BLaER1 treated with 17β-estradiol and CSF1 and Interleukin-3, amounts not matched to agents 10 nM and 100 nM (cell line): ENCODE data around the gene NPTN.

Experiments used
- H3K27ac ChIP-seq, 11 experiments: shearing (Covaris generic); formaldehyde crosslinking; 2 replicates each; pipeline ENCODE4 v1.8.1; 2022
- H3K27me3 ChIP-seq, 11 experiments: shearing (Covaris generic); formaldehyde crosslinking; 2 replicates each; pipeline ENCODE4 v1.8.1; 2022
- H3K36me3 ChIP-seq, 11 experiments: shearing (Covaris generic); formaldehyde crosslinking; 2 replicates each; pipeline ENCODE4 v1.8.1; 2022
- H3K4me1 ChIP-seq, 10 experiments: shearing (Covaris generic); formaldehyde crosslinking; 2 replicates each; pipeline ENCODE4 v1.8.1; 2022
- H3K4me2 ChIP-seq, 11 experiments: shearing (Covaris generic); formaldehyde crosslinking; 2 replicates each; pipeline ENCODE4 v1.8.1; 2022
- H3K4me3 ChIP-seq, 10 experiments: shearing (Covaris generic); formaldehyde crosslinking; 2 replicates each; pipeline ENCODE4 v1.8.1; 2022
- H3K9ac ChIP-seq, 11 experiments: shearing (Covaris generic); formaldehyde crosslinking; 2 replicates each; pipeline ENCODE4 v1.8.1; 2022
- H3K9me3 ChIP-seq, 11 experiments: shearing (Covaris generic); formaldehyde crosslinking; replicated peaks in 1 of 11; 2 replicates each; pipeline ENCODE4 v1.8.1; 2022
- H4K20me1 ChIP-seq, 11 experiments: shearing (Covaris generic); formaldehyde crosslinking; 2 replicates each; pipeline ENCODE4 v1.8.1; 2022
- Cebpa-rat ChIP-seq, 11 experiments: shearing (Covaris generic); IDR thresholded peaks; 2 replicates each; pipeline ENCODE4 v1.8.1; 2022

The NPTN gene

DNA sequence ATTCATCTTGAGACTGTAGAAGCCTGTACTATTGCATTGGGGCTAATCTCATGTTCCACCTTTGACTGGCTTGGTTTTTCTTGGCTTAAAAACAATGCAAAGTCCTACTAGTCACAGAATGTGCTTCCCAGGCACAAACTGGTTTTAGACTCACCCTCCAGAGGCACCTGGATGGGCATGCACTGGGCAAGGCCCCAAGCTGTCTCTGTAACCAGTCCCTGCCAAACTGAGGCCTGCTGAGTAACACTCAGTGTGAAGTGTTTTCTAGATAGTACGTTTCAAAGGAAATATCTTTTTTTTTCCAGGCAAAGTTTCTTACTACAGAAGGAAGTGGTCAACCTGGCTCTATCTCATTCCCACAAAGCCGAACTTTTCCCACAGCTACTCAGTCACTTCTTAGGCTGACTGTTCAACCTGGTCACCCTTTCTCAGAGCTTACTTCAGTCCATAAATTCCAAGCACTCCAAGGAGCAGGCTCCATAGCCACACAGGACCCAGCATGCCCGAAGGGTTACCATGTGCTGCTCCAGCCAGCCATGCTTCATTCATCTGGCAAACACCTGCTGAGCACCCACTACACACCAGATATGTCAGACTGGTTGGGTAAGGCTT, 57.4 kb downstream of the NPTN start:
- no peak overlapping the region for H3K9ac ChIP-seq
- H3K36me3 ChIP-seq, result peaks cover 95 to 97% (median 96%) of the 10 kb centered on the region in 11 experiments
- H3K27me3 ChIP-seq, result no peaks in the 10 kb centered on the region
- no peak for TF ChIP-seq Cebpa-rat (IDR thresholded peaks at IDR 0.05)
- no peak overlapping the region for H3K4me3 ChIP-seq
- peaks cover 0 to 94% (median 17%) of the 10 kb centered on the region in 11 experiments; a peak in 13 of 22 replicates for H4K20me1 ChIP-seq
- H3K27ac ChIP-seq, result no peak overlapping the region
- H3K4me1 ChIP-seq, result peaks cover 0 to 14% (median 7%) of the 10 kb centered on the region in 10 experiments; a peak in 10 of 20 replicates
- no peak overlapping the region for H3K4me2 ChIP-seq
- no peaks in the 10 kb centered on the region for H3K9me3 ChIP-seq

DNA sequence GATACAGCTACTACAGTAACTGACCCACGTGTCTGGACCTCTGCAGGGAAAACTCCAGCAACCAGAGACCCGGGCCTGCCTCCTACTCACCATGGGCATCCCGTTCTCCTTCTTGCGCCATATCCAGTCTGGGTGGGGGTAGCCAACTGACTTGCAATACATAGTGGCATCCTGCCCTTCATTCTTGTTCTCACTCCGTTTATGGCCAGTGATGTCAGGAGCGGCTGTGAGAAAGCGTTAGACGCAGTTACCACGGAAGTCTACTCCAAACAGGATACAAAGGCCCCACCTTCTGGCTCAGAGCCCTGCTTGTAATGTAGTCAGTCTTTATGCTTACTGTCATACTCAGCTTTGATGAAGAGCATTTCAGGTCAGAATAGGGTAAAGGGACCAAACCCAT, 59.6 kb downstream of the NPTN start:
- no peaks in the 10 kb centered on the region for H3K27me3 ChIP-seq
- no peaks in the 10 kb centered on the region for H3K9me3 ChIP-seq
- TF ChIP-seq Cebpa-rat (IDR thresholded peaks at IDR 0.05), result 0 out of 22 replicates have a peak, but pooled peaks of 1 of the 11 experiments have one; percentile 8
- H3K27ac ChIP-seq, result no peak overlapping the region
- peaks cover 0 to 98% (median 17%) of the 10 kb centered on the region in 11 experiments; a peak in 14 of 22 replicates for H4K20me1 ChIP-seq
- H3K9ac ChIP-seq, result no peak overlapping the region
- peaks cover 99 to 100% (median 100%) of the 10 kb centered on the region in 11 experiments for H3K36me3 ChIP-seq
- no peak overlapping the region for H3K4me3 ChIP-seq
- peaks cover 0 to 17% (median 8%) of the 10 kb centered on the region in 10 experiments; a peak in 10 of 20 replicates for H3K4me1 ChIP-seq
- no peak overlapping the region for H3K4me2 ChIP-seq

DNA sequence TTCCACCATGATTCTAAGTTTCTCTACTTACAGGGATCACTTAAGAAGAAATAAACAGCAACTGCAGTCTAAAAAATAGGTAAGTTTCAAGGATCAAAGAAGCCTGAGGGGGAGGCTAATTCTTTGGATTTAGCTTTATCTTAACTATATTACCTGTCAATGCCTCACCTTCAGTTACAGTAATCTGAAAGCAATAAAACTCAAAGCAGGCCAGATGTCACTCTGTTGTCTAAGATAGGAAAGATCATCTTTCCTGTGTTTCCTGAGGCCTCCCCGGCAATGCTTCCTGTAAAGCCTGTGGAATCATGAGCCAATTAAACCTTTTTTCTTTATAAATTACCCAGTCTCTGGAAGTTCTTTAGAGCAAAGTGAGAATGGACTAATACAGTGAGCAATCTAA, 60.2 kb downstream of the NPTN start:
- Histone ChIP-seq H3K9me3 (no peaks in the 10 kb centered on the region), H3K4me3 (no peak overlapping the region), H4K20me1 (peaks cover 0 to 98% (median 18%) of the 10 kb centered on the region in 11 experiments; a peak in 14 of 22 replicates), H3K9ac (no peak overlapping the region), H3K36me3 (peaks cover 99 to 100% (median 100%) of the 10 kb centered on the region in 11 experiments), H3K4me2 (no peak overlapping the region), H3K4me1 (peaks cover 0 to 17% (median 8%) of the 10 kb centered on the region in 10 experiments; a peak in 10 of 20 replicates), H3K27me3 (no peaks in the 10 kb centered on the region), H3K27ac (no peak overlapping the region)
- no peak for TF ChIP-seq Cebpa-rat (IDR thresholded peaks at IDR 0.05)

DNA sequence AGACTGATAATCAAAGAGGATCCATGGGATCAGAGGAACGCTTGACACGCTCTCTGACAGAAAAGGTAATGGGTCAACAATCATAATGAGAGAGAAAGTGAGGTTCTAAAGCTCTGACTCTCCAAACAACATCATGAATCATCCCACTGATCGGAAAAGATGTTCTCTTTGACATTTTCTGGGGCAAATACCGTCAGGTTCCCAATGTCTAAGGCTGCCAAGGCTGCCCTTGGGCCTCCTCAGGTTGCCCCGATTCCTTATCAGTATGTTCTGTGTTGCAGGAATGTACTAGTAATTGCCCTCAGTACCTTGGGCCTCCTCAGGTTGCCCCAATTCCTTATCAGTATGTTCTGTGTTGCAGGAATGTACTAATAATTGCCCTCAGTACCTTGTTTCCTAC, 60.9 kb downstream of the NPTN start:
- no peak overlapping the region for H3K27ac ChIP-seq
- no peak overlapping the region for H3K4me3 ChIP-seq
- H4K20me1 ChIP-seq, result peaks cover 0 to 98% (median 18%) of the 10 kb centered on the region in 11 experiments; a peak in 14 of 22 replicates
- H3K27me3 ChIP-seq, result no peaks in the 10 kb centered on the region
- H3K9ac ChIP-seq, result no peak overlapping the region
- H3K4me2 ChIP-seq, result no peak overlapping the region
- no peaks in the 10 kb centered on the region for H3K9me3 ChIP-seq
- H3K4me1 ChIP-seq, result peaks cover 0 to 17% (median 8%) of the 10 kb centered on the region in 10 experiments; a peak in 10 of 20 replicates
- no peak for TF ChIP-seq Cebpa-rat (IDR thresholded peaks at IDR 0.05)
- peaks cover 99 to 100% (median 100%) of the 10 kb centered on the region in 11 experiments for H3K36me3 ChIP-seq

DNA sequence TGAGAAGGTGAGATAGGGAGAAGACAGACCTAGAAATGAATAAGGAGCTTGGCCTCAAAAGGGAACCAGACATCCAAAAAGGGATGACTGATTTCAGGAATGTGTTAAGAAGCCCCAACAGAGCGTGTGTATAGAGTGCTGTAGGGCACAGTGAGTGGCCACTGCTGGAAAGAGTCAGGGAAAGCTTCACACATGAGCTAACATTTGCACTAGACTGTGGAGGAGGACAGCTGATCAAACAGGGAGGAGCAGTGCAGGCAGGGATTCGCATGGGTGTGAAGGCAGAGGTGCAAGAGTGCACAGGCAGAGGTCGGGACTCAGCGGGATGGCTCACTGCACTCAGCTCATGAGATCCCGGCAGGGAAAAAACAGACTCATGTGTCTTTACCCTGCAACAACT, 61.8 kb downstream of the NPTN start:
- H3K36me3 ChIP-seq, result peaks cover 94 to 100% (median 100%) of the 10 kb centered on the region in 11 experiments
- no peaks in the 10 kb centered on the region for H3K9me3 ChIP-seq

DNA sequence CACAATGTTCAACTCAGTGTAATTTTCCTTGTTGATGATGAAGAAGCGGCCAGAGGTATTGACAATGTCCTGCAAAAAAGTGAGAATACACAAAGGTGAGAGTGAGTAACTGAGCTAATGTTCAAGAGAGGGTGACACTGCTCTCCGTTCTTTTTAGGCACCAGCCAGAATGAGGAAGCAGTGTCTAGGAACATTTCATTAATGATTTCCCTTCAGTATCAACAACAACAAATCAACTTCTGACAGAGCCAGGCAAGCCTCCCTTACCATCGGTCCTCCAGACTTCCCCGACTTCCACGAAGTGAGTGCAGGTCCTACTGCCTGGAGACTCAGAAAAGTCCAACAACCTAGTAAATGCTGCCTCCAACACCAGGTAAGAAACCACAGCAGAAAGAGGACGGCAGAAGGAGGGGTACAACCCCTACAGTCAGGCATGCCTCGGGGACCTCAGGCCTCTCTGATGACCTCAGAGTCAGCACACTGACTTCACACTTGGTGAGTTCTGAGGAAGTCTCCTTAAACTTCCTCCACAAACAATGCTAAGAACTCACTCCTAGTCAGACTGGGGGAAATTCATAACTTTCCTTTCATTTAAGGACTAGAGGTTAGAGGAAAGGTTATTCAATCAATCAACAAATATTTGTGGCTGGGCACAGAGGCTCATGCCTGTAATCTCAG, 62.7 kb downstream of the NPTN start:
- Histone ChIP-seq H3K9me3 (no peaks in the 10 kb centered on the region), H4K20me1 (peaks cover 0 to 100% (median 26%) of the 10 kb centered on the region in 11 experiments; a peak in 18 of 22 replicates), H3K36me3 (peaks cover 85 to 100% (median 100%) of the 10 kb centered on the region in 11 experiments), H3K4me1 (peaks cover 0 to 30% (median 8%) of the 10 kb centered on the region in 10 experiments; a peak in 10 of 20 replicates), H3K9ac (peak overlapping the region in 1 of 11 experiments; percentile 13; a peak in 2 of 22 replicates), H3K4me2 (peak overlapping the region in 2 of 11 experiments; percentile 36 to 51; a peak in 3 of 22 replicates), H3K4me3 (no peak overlapping the region), H3K27ac (peak overlapping the region in 2 of 11 experiments; percentile 3 to 15; a peak in 1 of 22 replicates), H3K27me3 (no peaks in the 10 kb centered on the region)
- no peak for TF ChIP-seq Cebpa-rat (IDR thresholded peaks at IDR 0.05)

More for the DNA sequence above, 61.8 kb downstream of the NPTN start:
- Histone ChIP-seq H3K4me1 (peaks cover 0 to 21% (median 8%) of the 10 kb centered on the region in 10 experiments; a peak in 10 of 20 replicates), H4K20me1 (peaks cover 0 to 100% (median 18%) of the 10 kb centered on the region in 11 experiments; a peak in 15 of 22 replicates), H3K27ac (no peak overlapping the region), H3K4me2 (peak overlapping the region in 2 of 11 experiments; percentile 36 to 51; a peak in 4 of 22 replicates), H3K4me3 (no peak overlapping the region), H3K27me3 (no peaks in the 10 kb centered on the region), H3K9ac (peak overlapping the region in 1 of 11 experiments; percentile 8; a peak in 1 of 22 replicates)
- no peak for TF ChIP-seq Cebpa-rat (IDR thresholded peaks at IDR 0.05)

DNA sequence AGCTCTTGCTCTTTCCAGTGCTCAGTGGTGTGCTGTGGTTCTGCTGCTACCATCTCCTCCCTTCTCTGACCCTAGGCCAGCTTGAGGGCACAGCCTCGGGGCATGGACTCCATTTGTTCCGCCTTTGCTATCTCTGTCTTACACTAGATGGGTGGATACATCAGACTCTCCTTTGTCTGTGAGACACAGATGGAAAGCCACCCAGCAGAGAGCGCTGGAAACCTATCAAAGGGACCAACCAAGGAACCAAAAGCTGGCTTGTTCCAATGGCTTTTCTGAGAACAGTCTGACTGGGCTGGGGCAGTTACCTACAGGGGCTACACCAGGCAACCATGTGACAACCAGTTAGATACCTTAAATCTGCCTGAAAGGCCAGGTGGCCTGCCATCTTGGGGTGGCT, 63.8 kb downstream of the NPTN start:
- no peaks in the 10 kb centered on the region for H3K9me3 ChIP-seq
- TF ChIP-seq Cebpa-rat (IDR thresholded peaks at IDR 0.05), result no peak
- no peak overlapping the region for H3K4me2 ChIP-seq
- peaks cover 7 to 100% (median 38%) of the 10 kb centered on the region in 11 experiments; a peak in 20 of 22 replicates for H4K20me1 ChIP-seq
- no peak overlapping the region for H3K9ac ChIP-seq
- H3K27ac ChIP-seq, result no peak overlapping the region
- H3K4me3 ChIP-seq, result no peak overlapping the region
- peaks cover 4 to 41% (median 15%) of the 10 kb centered on the region in 10 experiments; a peak in 18 of 20 replicates for H3K4me1 ChIP-seq
- peaks cover 82 to 100% (median 98%) of the 10 kb centered on the region in 11 experiments for H3K36me3 ChIP-seq
- no peaks in the 10 kb centered on the region for H3K27me3 ChIP-seq

DNA sequence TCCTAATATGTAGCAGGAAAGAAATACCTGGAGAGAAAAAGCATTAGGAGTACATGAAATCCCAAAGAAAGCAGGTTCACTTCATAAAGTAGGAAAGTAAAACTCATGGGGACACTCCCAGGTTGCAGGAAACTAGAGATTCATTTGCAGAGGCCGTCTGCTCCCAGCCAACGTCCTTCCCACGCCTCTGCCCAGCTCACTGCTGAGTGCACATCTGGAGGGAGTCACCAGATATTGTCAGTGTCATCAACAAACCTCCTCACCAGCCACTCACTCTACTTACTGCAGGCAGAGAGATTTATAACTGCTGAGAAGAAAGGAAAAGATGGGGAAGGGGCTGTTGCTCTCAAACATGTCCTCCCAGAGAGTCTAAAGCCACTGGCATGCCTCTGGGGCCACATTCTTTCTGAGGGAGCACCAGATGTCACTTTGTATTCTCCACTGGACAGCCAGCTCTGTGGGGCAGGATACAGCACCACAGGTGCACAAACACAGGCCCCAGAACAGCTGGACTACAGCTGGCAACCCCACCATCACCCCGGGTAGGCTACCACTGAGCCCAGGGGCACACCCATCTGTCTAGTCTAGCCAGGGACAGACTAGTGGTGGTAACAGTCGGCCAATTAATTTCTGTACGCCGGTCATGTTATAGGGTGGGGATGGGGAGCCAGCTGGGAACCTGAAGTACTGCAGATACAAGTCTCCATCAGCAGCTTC, 64.5 kb downstream of the NPTN start:
- H3K9ac ChIP-seq, result no peak overlapping the region
- H3K4me3 ChIP-seq, result no peak overlapping the region
- no peak overlapping the region for H3K27ac ChIP-seq
- H3K4me2 ChIP-seq, result no peak overlapping the region
- peaks cover 82 to 99% (median 97%) of the 10 kb centered on the region in 11 experiments for H3K36me3 ChIP-seq
- TF ChIP-seq Cebpa-rat (IDR thresholded peaks at IDR 0.05), result no peak
- H3K4me1 ChIP-seq, result peaks cover 8 to 46% (median 20%) of the 10 kb centered on the region in 10 experiments; a peak in 18 of 20 replicates
- H3K27me3 ChIP-seq, result no peaks in the 10 kb centered on the region
- H4K20me1 ChIP-seq, result peaks cover 7 to 100% (median 38%) of the 10 kb centered on the region in 11 experiments; a peak in 20 of 22 replicates
- H3K9me3 ChIP-seq, result no peaks in the 10 kb centered on the region
